DOHH2 (cell line): ENCODE measurements around the gene MZF1.

Experiments
- H3F3A ChIP-seq: fragments of 200-600 bp; sonication (generic), shearing (Covaris generic); 2 replicates; pipeline ENCODE4 v1.6.0; 2016; ENCODE audit warnings: antibody characterized with exemption, mild to moderate bottlenecking; ENCODE audit not compliant: control insufficient read depth, insufficient read depth
- H3K27ac ChIP-seq: fragments of 200-600 bp; sonication (generic); 2 replicates; pipeline ENCODE4 v1.5.1; 2014; ENCODE audit warnings: low read depth, mild to moderate bottlenecking, low read length, moderate library complexity
- H3K27me3 ChIP-seq: fragments of 200-600 bp; sonication (generic); 2 replicates; pipeline ENCODE4 v1.6.1; 2014; ENCODE audit warnings: mild to moderate bottlenecking, low read length, mixed read lengths; ENCODE audit not compliant: control insufficient read depth
- H3K36me3 ChIP-seq: fragments of 200-600 bp; sonication (generic); 2 replicates; pipeline ENCODE4 v1.6.1; 2014; ENCODE audit warnings: mild to moderate bottlenecking, low read length, moderate library complexity, mixed read lengths; ENCODE audit not compliant: control insufficient read depth
- H3K4me1 ChIP-seq: fragments of 200-600 bp; sonication (generic); 2 replicates; pipeline ENCODE4 v1.6.1; 2014; ENCODE audit warnings: mild to moderate bottlenecking, low read length, mixed read lengths; ENCODE audit not compliant: control insufficient read depth
- H3K4me2 ChIP-seq: fragments of 200-600 bp; sonication (generic); 2 replicates; pipeline ENCODE4 v1.6.0; 2014; ENCODE audit warnings: mild to moderate bottlenecking, low read length, moderate library complexity
- H3K4me3 ChIP-seq: fragments of 200-600 bp; sonication (generic); 2 replicates; pipeline ENCODE4 v1.5.1; 2014; ENCODE audit warnings: mild to moderate bottlenecking, low read length, mixed read lengths
- H3K79me2 ChIP-seq: fragments of 200-600 bp; sonication (generic); 2 replicates; pipeline ENCODE4 v1.6.1; 2014; ENCODE audit warnings: mild to moderate bottlenecking, low read length, mixed read lengths; ENCODE audit not compliant: control insufficient read depth
- H3K9me2 ChIP-seq: fragments of 200-600 bp; sonication (generic); replicated peaks from 2 replicates; pipeline ENCODE4 v1.6.1; 2014; ENCODE audit warnings: mild to moderate bottlenecking, low read length, mixed read lengths; ENCODE audit not compliant: control insufficient read depth
- H3K9me3 ChIP-seq: fragments of 200-600 bp; sonication (generic); 2 replicates; pipeline ENCODE4 v1.6.1; 2014; ENCODE audit warnings: antibody characterized with exemption, low read length, mixed read lengths; ENCODE audit not compliant: control insufficient read depth, insufficient read depth
- H4K20me1 ChIP-seq: fragments of 200-600 bp; sonication (generic); 2 replicates; pipeline ENCODE4 v1.6.0; 2014; ENCODE audit warnings: low read depth, mild to moderate bottlenecking, antibody characterized with exemption, low read length, moderate library complexity; ENCODE audit not compliant: control insufficient read depth, insufficient read depth
- CTCF ChIP-seq: fragments of 200-600 bp; sonication (generic); IDR thresholded peaks from one replicate; pipeline ENCODE4 v1.5.1; 2014; ENCODE audit warnings: antibody characterized with exemption, mild to moderate bottlenecking, low read depth, low read length; ENCODE audit not compliant: poor library complexity, severe bottlenecking
- EZH2phosphoT487 ChIP-seq: fragments of 200-600 bp; sonication (generic); IDR thresholded peaks from 2 replicates; pipeline ENCODE4 v1.6.1; 2017; ENCODE audit warnings: borderline replicate concordance, mild to moderate bottlenecking, antibody characterized with exemption, low read length, moderate library complexity, mixed read lengths

The MZF1 gene

GRCh38 chr19:58521651-58522050, 51.5 kb downstream of the MZF1 start:
- H3F3A ChIP-seq, result peaks cover 7% of the 10 kb centered on the region; the same call in 1 of the 2 replicates
- no peak for TF ChIP-seq CTCF
- no peak for TF ChIP-seq EZH2phosphoT487
- no peaks in the 10 kb centered on the region for H4K20me1 ChIP-seq
- H3K27ac ChIP-seq, result no peak overlapping the region
- H3K9me3 ChIP-seq, result no peaks in the 10 kb centered on the region
- peaks cover 15% of the 10 kb centered on the region for H3K4me1 ChIP-seq
- peaks cover 9% of the 10 kb centered on the region for H3K36me3 ChIP-seq
- no peaks in the 10 kb centered on the region for H3K9me2 ChIP-seq
- no peaks in the 10 kb centered on the region for H3K27me3 ChIP-seq
- H3K4me3 ChIP-seq, result no peak overlapping the region
- no peak overlapping the region for H3K4me2 ChIP-seq
- H3K79me2 ChIP-seq, result peaks cover 30% of the 10 kb centered on the region

GRCh38 chr19:58520257-58520599, 52.9 kb downstream of the MZF1 start:
- H3K27me3 ChIP-seq, result no peaks in the 10 kb centered on the region
- H3K79me2 ChIP-seq, result peaks cover 44% of the 10 kb centered on the region
- H3K4me1 ChIP-seq, result peaks cover 26% of the 10 kb centered on the region
- no peaks in the 10 kb centered on the region for H3K9me3 ChIP-seq
- no peak for TF ChIP-seq CTCF
- TF ChIP-seq EZH2phosphoT487, result no peak
- peaks cover 13% of the 10 kb centered on the region for H3F3A ChIP-seq
- H3K4me3 ChIP-seq, result peak overlapping the region; percentile 90
- no peaks in the 10 kb centered on the region for H4K20me1 ChIP-seq
- H3K36me3 ChIP-seq, result peaks cover 23% of the 10 kb centered on the region
- no peaks in the 10 kb centered on the region for H3K9me2 ChIP-seq
- H3K4me2 ChIP-seq, result peak overlapping the region; percentile 98
- H3K27ac ChIP-seq, result peak overlapping the region; percentile 72

DNA sequence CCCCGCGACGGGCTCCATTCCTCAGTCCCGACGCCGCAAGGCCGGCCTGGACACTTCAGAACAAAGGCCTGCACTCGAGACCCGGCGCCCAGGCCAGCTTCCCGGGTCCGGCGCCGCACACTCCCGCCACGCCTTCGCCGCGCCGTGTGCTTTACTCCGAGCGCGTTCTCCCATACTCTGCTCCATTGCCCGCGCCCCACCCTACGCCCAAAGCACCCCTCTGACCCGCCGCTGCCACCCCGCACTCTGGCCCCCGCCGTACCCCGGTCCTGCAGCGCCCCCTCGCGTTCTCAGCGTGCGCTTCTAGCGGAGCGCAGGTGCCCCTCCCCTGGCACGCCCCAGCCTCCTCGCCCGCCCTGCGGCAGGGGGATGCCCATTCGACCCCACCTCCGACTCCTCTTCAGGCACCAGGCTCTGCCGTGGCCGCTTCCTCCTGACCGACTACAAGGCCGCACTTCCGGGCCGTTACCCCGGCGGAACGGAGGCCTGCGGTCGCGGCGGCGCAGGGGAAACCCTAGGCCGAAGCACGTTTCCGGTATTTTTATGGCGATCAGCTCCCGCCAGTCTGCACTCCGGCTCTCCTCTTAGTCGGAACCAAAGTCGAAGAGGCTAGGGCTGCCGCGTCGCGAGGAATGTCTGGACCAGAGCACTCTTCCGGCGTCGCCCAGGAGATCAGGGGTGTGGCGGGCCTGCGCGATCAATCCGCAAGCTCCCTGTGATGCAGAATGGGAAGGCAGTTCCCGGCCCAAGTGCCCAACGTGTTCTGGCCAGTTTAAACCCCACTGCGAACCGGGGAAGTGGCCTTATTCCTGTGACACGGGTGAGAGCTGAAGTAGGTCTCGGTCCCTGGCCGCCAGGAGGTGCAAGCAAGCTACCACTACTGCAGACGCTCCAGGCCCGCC, 53.5 kb downstream of the MZF1 start, which contains the start of gene ZBTB45:
TSS of gene ZBTB45 (minus strand) at position 456 of the 902 bp plus-strand sequence. CDS start 2,137 bp downstream, outside the sequence.
- Histone ChIP-seq H4K20me1 (no peaks in the 10 kb centered on the region), H3F3A (peaks cover 13% of the 10 kb centered on the region), H3K27me3 (no peaks in the 10 kb centered on the region), H3K4me1 (peaks cover 31% of the 10 kb centered on the region), H3K27ac (peak within 1 kb of the TSS; percentile 72), H3K4me2 (peak within 1 kb of the TSS; percentile 98), H3K36me3 (peaks cover 25% of the 10 kb centered on the region), H3K79me2 (peaks cover 51% of the 10 kb centered on the region), H3K9me3 (no peaks in the 10 kb centered on the region), H3K9me2 (no peaks in the 10 kb centered on the region), H3K4me3 (peak within 1 kb of the TSS; percentile 90)
- TF ChIP-seq EZH2phosphoT487, result no peak
- peak; percentile 54 for TF ChIP-seq CTCF
